ENCODE results near the gene VASN. TPM values are rescaled to one million over a fixed set of nuclear protein-coding genes. Genes with fewer than 3 reads are reported as not detected.
"Not testable (repeated sequence)": the region's sequence is repeated elsewhere in the genome, so short reads cannot be mapped to it uniquely, and the experiment has no call there.

Gene VASN
- total RNA-seq, 1 donor from 2014 or later, result 13.0 TPM

GRCh38 chr16:4390266-4391260 lies 18.9 kb downstream of the VASN start:
- Histone ChIP-seq H3K9ac (ENCODE audit: low read depth in 1 of 3, low read length in 3 of 3) (no peak overlapping the region), H3K9me3 (ENCODE audit: control insufficient read depth in 3 of 3, low read length in 3 of 3) (no peaks in the 10 kb centered on the region), H3K4me3 (ENCODE audit: low read length in 3 of 3) (no peak overlapping the region), H3K4me1 (ENCODE audit: control insufficient read depth in 3 of 3, insufficient read depth in 3 of 3, low read length in 3 of 3) (peaks cover 9 to 33% (median 22%) of the 10 kb centered on the region in 3 donors), H3K36me3 (ENCODE audit: control insufficient read depth in 3 of 3, insufficient read depth in 3 of 3, low read length in 3 of 3) (peaks cover 9 to 20% (median 9%) of the 10 kb centered on the region in 3 donors), H3K27ac (ENCODE audit: low read depth, low read length) (no peak overlapping the region), H3K27me3 (ENCODE audit: control insufficient read depth in 3 of 3, insufficient read depth in 3 of 3, low read length in 3 of 3) (no peaks in the 10 kb centered on the region)

DNA sequence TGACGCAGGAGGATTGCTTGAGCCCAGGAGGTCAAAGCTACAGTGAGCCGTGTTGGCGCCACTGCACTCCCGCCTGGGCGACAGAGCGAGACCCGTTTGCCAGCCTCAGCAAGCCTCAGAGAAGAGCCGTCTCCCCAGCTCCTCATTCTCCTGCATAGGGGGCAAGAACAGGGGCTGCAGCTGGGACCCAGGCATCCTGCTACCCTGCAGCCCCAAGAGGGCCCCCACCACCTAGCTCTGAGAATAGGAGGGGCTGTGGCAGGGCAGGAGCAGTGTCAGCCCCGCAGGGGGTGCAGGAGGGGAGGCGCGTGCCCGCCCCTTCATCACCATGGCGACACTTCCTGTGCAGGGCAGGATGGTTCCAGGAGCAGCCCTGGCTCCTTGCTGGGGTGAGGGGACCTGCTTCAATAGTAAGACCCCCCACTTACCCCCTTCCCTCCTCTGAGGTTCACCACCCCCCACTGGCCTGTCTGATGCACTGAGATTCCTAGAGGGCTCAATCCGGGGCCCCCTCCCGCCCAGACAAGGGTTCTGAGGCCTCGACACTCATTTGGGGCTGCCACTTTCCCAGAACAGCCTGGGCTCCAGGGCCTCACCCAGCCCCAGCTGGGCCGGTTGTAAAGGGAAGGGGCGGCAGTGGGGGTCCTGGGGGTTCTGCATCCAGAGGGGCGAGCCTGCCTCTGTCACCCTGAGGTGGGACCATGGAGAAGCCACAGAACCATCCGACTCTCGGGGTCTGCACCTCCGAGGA lies 20.2 kb downstream of the VASN start:
- Histone ChIP-seq H3K9ac (ENCODE audit: low read depth in 1 of 3, low read length in 3 of 3) (no peak overlapping the region), H3K4me1 (ENCODE audit: control insufficient read depth in 3 of 3, insufficient read depth in 3 of 3, low read length in 3 of 3) (peaks cover 6 to 26% (median 22%) of the 10 kb centered on the region in 3 donors)

GRCh38 chr16:4392382-4393239 lies 21.0 kb downstream of the VASN start:
- H3K4me3 ChIP-seq (ENCODE audit: low read length in 3 of 3), result no peak overlapping the region
- no peaks in the 10 kb centered on the region for H3K27me3 ChIP-seq (ENCODE audit: control insufficient read depth in 3 of 3, insufficient read depth in 3 of 3, low read length in 3 of 3)
- no peak overlapping the region for H3K9ac ChIP-seq (ENCODE audit: low read depth in 1 of 3, low read length in 3 of 3)
- peaks cover 2 to 21% (median 17%) of the 10 kb centered on the region in 3 donors for H3K4me1 ChIP-seq (ENCODE audit: control insufficient read depth in 3 of 3, insufficient read depth in 3 of 3, low read length in 3 of 3)
- peak overlapping the region; percentile 37 for H3K27ac ChIP-seq (ENCODE audit: low read depth, low read length)
- peaks cover 8 to 21% (median 8%) of the 10 kb centered on the region in 3 donors for H3K36me3 ChIP-seq (ENCODE audit: control insufficient read depth in 3 of 3, insufficient read depth in 3 of 3, low read length in 3 of 3)
- no peaks in the 10 kb centered on the region for H3K9me3 ChIP-seq (ENCODE audit: control insufficient read depth in 3 of 3, low read length in 3 of 3)

More for the DNA sequence above, 20.2 kb downstream of the VASN start:
- H3K36me3 ChIP-seq (ENCODE audit: control insufficient read depth in 3 of 3, insufficient read depth in 3 of 3, low read length in 3 of 3), result peaks cover 8 to 21% (median 9%) of the 10 kb centered on the region in 3 donors
- H3K27ac ChIP-seq (ENCODE audit: low read depth, low read length), result no peak overlapping the region
- H3K9me3 ChIP-seq (ENCODE audit: control insufficient read depth in 3 of 3, low read length in 3 of 3), result no peaks in the 10 kb centered on the region
- no peak overlapping the region for H3K4me3 ChIP-seq (ENCODE audit: low read length in 3 of 3)
- H3K27me3 ChIP-seq (ENCODE audit: control insufficient read depth in 3 of 3, insufficient read depth in 3 of 3, low read length in 3 of 3), result no peaks in the 10 kb centered on the region

DNA sequence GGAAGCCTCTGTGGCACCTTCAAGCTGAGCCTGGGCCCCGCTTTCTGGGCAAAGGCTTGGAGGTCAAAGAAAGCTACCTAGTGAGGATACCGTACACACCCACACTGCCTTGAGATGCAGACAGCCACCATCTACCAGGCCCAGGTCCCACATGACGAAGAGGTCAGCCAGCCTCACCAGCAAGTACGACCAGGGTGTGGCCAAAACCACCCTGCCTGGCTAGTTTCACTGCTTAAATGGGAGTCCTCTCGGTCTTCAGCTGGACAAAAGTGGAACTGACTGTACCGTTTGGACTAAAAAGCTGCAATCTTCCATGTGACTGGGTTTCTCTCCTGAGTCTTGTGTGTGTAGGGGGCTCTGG lies 21.6 kb downstream of the VASN start:
- peak overlapping the region; percentile 37 for H3K27ac ChIP-seq (ENCODE audit: low read depth, low read length)
- peaks cover 5 to 19% (median 6%) of the 10 kb centered on the region in 3 donors for H3K36me3 ChIP-seq (ENCODE audit: control insufficient read depth in 3 of 3, insufficient read depth in 3 of 3, low read length in 3 of 3)
- no peaks in the 10 kb centered on the region for H3K27me3 ChIP-seq (ENCODE audit: control insufficient read depth in 3 of 3, insufficient read depth in 3 of 3, low read length in 3 of 3)
- H3K4me1 ChIP-seq (ENCODE audit: control insufficient read depth in 3 of 3, insufficient read depth in 3 of 3, low read length in 3 of 3), result peaks cover 2 to 21% (median 17%) of the 10 kb centered on the region in 3 donors
- H3K4me3 ChIP-seq (ENCODE audit: low read length in 3 of 3), result no peak overlapping the region
- H3K9ac ChIP-seq (ENCODE audit: low read depth in 1 of 3, low read length in 3 of 3), result no peak overlapping the region
- no peaks in the 10 kb centered on the region for H3K9me3 ChIP-seq (ENCODE audit: control insufficient read depth in 3 of 3, low read length in 3 of 3)

GRCh38 chr16:4393850-4394249 lies 22.2 kb downstream of the VASN start:
- H3K9ac ChIP-seq (ENCODE audit: low read depth in 1 of 3, low read length in 3 of 3); H3K9me3 ChIP-seq (ENCODE audit: control insufficient read depth in 3 of 3, low read length in 3 of 3); H3K27ac ChIP-seq (ENCODE audit: low read depth, low read length); H3K27me3 ChIP-seq (ENCODE audit: control insufficient read depth in 3 of 3, insufficient read depth in 3 of 3, low read length in 3 of 3); H3K4me3 ChIP-seq (ENCODE audit: low read length in 3 of 3): not testable (repeated sequence)
- Histone ChIP-seq H3K36me3 (ENCODE audit: control insufficient read depth in 3 of 3, insufficient read depth in 3 of 3, low read length in 3 of 3) (peaks cover 5 to 19% (median 6%) of the 10 kb centered on the region in 3 donors), H3K4me1 (ENCODE audit: control insufficient read depth in 3 of 3, insufficient read depth in 3 of 3, low read length in 3 of 3) (peaks cover 2 to 16% (median 15%) of the 10 kb centered on the region in 3 donors)

DNA sequence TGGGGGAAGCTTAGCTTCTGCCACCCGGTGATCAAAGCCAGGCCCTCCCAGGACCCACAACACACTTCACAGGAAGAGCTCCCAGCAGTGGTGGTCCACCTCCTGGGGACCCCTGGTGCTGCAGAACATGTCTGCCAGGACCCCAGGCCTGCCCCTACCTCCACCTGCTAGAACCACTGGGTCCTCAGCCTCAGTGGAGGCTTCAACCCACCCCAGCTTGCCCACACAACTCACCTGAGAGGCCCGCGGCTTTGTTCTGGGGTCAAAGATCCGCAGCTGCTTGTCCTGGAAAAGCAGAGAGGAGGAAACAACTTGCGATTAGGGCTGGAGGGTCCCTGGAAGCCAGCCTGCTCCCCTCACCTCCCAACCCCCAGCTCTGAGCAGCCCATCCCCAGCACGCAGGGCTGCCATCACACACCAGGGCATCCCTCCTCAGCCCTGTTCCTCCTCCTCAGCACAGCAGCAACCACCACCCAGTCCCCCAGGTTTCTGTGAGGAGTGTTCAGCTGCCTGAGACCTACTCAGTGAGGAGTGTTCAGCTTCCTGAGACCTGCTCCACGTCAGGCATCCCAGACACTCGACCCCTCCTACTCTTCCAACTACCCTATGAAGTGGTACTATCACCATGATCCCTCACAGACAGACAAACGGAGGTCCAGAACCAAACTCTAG lies 23.5 kb downstream of the VASN start:
- H3K9ac ChIP-seq (ENCODE audit: low read depth in 1 of 3, low read length in 3 of 3), result no peak overlapping the region
- H3K27me3 ChIP-seq (ENCODE audit: control insufficient read depth in 3 of 3, insufficient read depth in 3 of 3, low read length in 3 of 3), result no peaks in the 10 kb centered on the region
- H3K4me3 ChIP-seq (ENCODE audit: low read length in 3 of 3), result no peak overlapping the region
- no peak overlapping the region for H3K27ac ChIP-seq (ENCODE audit: low read depth, low read length)
- H3K4me1 ChIP-seq (ENCODE audit: control insufficient read depth in 3 of 3, insufficient read depth in 3 of 3, low read length in 3 of 3), result peaks cover 2 to 9% (median 7%) of the 10 kb centered on the region in 3 donors
- H3K36me3 ChIP-seq (ENCODE audit: control insufficient read depth in 3 of 3, insufficient read depth in 3 of 3, low read length in 3 of 3), result peaks cover 3 to 17% (median 5%) of the 10 kb centered on the region in 3 donors
- H3K9me3 ChIP-seq (ENCODE audit: control insufficient read depth in 3 of 3, low read length in 3 of 3), result no peaks in the 10 kb centered on the region

DNA sequence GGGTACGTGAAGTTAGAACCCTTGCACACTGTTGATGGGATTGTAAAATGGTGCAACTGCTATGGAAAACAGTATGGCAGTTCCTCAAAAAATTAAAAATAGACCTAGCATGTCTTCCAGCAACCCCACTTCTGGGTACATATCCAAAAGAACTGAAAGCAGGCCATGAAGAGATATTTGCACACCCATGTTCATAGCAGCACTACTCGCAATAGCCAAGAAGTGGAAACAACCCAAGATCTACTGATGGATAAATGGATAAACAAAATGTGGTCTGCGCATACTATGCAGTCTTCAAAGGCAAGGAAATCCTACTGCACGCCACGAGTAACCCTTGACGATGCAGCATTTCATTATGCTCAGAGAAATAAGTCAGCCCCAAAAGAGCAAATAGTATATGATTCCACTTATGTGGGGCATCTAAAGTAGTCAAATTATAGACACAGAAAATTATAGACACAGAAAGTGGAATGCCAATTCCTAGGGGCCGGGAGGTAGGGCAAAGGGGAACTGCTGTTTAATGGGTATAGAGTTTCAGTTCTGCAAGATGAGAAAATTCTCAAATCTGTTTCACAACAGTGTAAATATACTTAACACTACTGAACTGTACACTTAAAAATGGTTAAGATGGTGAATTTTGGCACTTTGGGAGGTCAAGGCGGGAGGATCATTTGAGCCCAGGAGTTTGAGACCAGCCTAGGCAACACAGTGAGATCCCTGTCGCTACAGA lies 27.5 kb downstream of the VASN start:
- Histone ChIP-seq H3K36me3 (ENCODE audit: control insufficient read depth in 3 of 3, insufficient read depth in 3 of 3, low read length in 3 of 3) (peaks cover 5 to 18% (median 8%) of the 10 kb centered on the region in 3 donors), H3K4me3 (ENCODE audit: low read length in 3 of 3) (no peak overlapping the region)

DNA sequence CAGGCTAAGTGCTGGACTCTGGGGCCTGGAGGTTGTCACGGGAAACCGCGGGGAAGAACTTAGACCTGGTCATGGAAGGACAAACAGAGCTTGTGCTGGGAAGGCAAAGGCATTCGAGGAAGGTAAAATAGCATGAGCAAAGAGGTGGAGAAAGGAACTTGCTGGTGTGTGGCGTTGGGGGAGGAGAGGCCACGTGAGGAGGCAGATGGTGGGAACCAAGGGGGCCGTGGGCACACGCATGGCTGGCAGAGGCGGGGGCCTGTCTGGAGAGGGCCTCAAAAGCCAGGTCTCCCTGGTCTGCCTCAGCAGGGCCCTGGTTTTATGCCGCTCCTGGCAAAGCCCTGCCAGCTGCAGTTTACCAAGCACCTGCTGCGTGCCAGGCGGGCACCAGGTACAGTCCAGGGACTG lies 29.4 kb downstream of the VASN start:
- Histone ChIP-seq H3K27ac (ENCODE audit: low read depth, low read length) (no peak overlapping the region), H3K27me3 (ENCODE audit: control insufficient read depth in 3 of 3, insufficient read depth in 3 of 3, low read length in 3 of 3) (no peaks in the 10 kb centered on the region), H3K4me3 (ENCODE audit: low read length in 3 of 3) (no peak overlapping the region), H3K9ac (ENCODE audit: low read depth in 1 of 3, low read length in 3 of 3) (no peak overlapping the region), H3K9me3 (ENCODE audit: control insufficient read depth in 3 of 3, low read length in 3 of 3) (no peaks in the 10 kb centered on the region), H3K4me1 (ENCODE audit: control insufficient read depth in 3 of 3, insufficient read depth in 3 of 3, low read length in 3 of 3) (peaks cover 0 to 4% (median 2%) of the 10 kb centered on the region in 3 donors), H3K36me3 (ENCODE audit: control insufficient read depth in 3 of 3, insufficient read depth in 3 of 3, low read length in 3 of 3) (peaks cover 6 to 14% (median 7%) of the 10 kb centered on the region in 3 donors)

More for the DNA sequence above, 27.5 kb downstream of the VASN start:
- Histone ChIP-seq H3K27ac (ENCODE audit: low read depth, low read length) (no peak overlapping the region), H3K27me3 (ENCODE audit: control insufficient read depth in 3 of 3, insufficient read depth in 3 of 3, low read length in 3 of 3) (no peaks in the 10 kb centered on the region), H3K9ac (ENCODE audit: low read depth in 1 of 3, low read length in 3 of 3) (no peak overlapping the region), H3K4me1 (ENCODE audit: control insufficient read depth in 3 of 3, insufficient read depth in 3 of 3, low read length in 3 of 3) (peaks cover 0 to 4% (median 2%) of the 10 kb centered on the region in 3 donors), H3K9me3 (ENCODE audit: control insufficient read depth in 3 of 3, low read length in 3 of 3) (no peaks in the 10 kb centered on the region)

Data from skeletal muscle tissue (tissue), 4 donors.